Activated B cell treated with CpG ODN at 0.5 μM for 24 hours (primary cell): Measurements from ENCODE around the gene KHSRP. TPM values are rescaled to one million over a fixed set of nuclear protein-coding genes. Genes with fewer than 3 reads are reported as not detected.

ENCODE experiments used
- ATAC-seq: fragments of 200-7000 bp; cut with Tn5 transposase; one replicate; pipeline ENCODE4 v1.10.0; 2021; ENCODE audit warnings: low read depth, mild to moderate bottlenecking, moderate library complexity
- CTCF ChIA-PET: fragments of 350-600 bp; sonication (Branson Sonifier 250); formaldehyde crosslinking; loops from one replicate; lab custom pipeline; 2021; ENCODE audit warnings: antibody characterized with exemption; lab: Charles Lee
- POLR2A ChIA-PET: fragments of 350-600 bp; sonication (Branson Sonifier 250); formaldehyde crosslinking; loops from one replicate; lab custom pipeline; 2021; ENCODE audit warnings: antibody characterized with exemption; lab: Charles Lee
- DNase-seq: peaks from one replicate; pipeline ENCODE4 v3.0.0; 2022
- H3K27ac Mint-ChIP-seq: one replicate; pipeline ENCODE4 v1.8.0; 2020; ENCODE audit warnings: mixed read lengths
- H3K27me3 Mint-ChIP-seq: one replicate; pipeline ENCODE4 v1.8.0; 2021; ENCODE audit warnings: mixed read lengths
- H3K36me3 Mint-ChIP-seq: one replicate; pipeline ENCODE4 v1.8.0; 2021; ENCODE audit warnings: low read depth, mixed read lengths
- H3K4me1 Mint-ChIP-seq: one replicate; pipeline ENCODE4 v1.8.0; 2021; ENCODE audit warnings: mixed read lengths
- H3K4me3 Mint-ChIP-seq: one replicate; pipeline ENCODE4 v1.8.0; 2020; ENCODE audit warnings: mild to moderate bottlenecking, mixed read lengths
- H3K9me3 Mint-ChIP-seq: one replicate; pipeline ENCODE4 v1.8.0; 2020; ENCODE audit warnings: mixed read lengths
- intact Hi-C: fragments of 100-400 bp; cut with micrococcal nuclease; formaldehyde crosslinking; loops from one replicate; pipeline ENCODE4 v1.15.1; 2024
- total RNA-seq: library from RNA; stranded (reverse); gene quantifications from 2 replicates; pipeline ENCODE4 v1.2.3, GENCODE V29; 2022
- TF ChIP-seq, protein P1 (sequence below): fragments of 200-600 bp; IDR thresholded peaks from one replicate; pipeline ENCODE4 v1.8.0; 2022; ENCODE audit warnings: antibody characterized with exemption, mild to moderate bottlenecking

KHSRP gene
- total RNA-seq, 1 donor from 2014 or later = 251 TPM

DNA sequence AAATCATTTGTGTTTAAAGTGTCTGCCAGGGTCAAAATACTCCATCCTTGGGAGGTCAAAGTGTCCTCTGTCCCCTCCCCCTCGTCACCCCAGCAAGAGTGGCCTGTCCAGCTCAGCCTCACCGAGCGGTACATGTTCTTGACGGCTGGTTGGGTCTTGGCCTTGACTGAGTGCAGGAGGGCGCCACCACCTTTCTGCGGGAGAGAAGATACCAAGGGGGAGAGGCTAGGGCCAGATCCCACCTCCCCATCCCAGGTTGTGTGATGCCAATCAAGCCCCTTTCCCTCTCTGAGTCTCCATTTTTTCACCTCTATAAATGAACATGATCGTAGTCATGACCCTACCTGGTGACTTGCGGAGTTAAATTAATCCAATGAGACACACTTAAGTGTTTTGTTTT is 45.6 kb upstream of the KHSRP start:
- TF ChIP-seq, protein P1, sequence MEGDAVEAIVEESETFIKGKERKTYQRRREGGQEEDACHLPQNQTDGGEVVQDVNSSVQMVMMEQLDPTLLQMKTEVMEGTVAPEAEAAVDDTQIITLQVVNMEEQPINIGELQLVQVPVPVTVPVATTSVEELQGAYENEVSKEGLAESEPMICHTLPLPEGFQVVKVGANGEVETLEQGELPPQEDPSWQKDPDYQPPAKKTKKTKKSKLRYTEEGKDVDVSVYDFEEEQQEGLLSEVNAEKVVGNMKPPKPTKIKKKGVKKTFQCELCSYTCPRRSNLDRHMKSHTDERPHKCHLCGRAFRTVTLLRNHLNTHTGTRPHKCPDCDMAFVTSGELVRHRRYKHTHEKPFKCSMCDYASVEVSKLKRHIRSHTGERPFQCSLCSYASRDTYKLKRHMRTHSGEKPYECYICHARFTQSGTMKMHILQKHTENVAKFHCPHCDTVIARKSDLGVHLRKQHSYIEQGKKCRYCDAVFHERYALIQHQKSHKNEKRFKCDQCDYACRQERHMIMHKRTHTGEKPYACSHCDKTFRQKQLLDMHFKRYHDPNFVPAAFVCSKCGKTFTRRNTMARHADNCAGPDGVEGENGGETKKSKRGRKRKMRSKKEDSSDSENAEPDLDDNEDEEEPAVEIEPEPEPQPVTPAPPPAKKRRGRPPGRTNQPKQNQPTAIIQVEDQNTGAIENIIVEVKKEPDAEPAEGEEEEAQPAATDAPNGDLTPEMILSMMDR = no peak

DNA sequence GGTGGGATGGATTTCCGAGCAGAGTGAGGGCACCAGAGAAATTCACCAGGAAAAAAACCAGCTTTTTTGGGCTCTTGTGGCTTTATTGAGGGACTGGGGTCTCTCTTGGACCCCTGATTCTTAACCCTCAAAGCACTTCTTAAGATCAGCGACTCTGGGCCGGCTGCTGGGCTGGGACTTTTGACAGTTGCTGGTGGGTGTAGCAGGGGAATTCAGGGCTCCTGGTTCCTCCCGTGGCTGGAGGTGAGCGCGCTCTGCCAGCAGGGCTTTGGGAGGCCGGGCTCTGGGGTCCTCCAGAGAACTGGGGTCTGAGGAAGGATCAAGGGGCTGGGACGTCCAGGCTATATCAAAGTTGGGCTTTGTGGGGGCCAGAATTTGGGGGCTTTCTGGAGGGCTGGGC is 42.8 kb upstream of the KHSRP start:
- ATAC-seq = no peak
- Mint-ChIP-seq H3K36me3 (peaks cover 40% of the 10 kb centered on the region), H3K27ac (peak overlapping the region; percentile 32), H3K4me3 (no peak overlapping the region), H3K4me1 (peaks cover 18% of the 10 kb centered on the region), H3K9me3 (no peaks in the 10 kb centered on the region), H3K27me3 (peaks cover 3% of the 10 kb centered on the region)
- no peak for DNase-seq
- ChIA-PET POLR2A (interaction anchor here (0.6 to 1.2 kb wide), 4 partner anchors 14 to 1674 kb away, joined by 4 to 7 read pairs (median 6); partner anchors contain the start of gene DENND1C), CTCF (no interaction called here)
- intact Hi-C loops = no loop called here
- TF ChIP-seq, protein P1 = no peak

More for the DNA sequence above, 45.6 kb upstream of the KHSRP start:
- no peak overlapping the region for H3K4me3 Mint-ChIP-seq
- no peak for DNase-seq
- H3K27ac Mint-ChIP-seq = no peak overlapping the region
- no peaks in the 10 kb centered on the region for H3K27me3 Mint-ChIP-seq
- POLR2A ChIA-PET = no interaction called here
- CTCF ChIA-PET = no interaction called here
- no peak for ATAC-seq
- intact Hi-C loops = no loop called here
- no peaks in the 10 kb centered on the region for H3K9me3 Mint-ChIP-seq
- H3K36me3 Mint-ChIP-seq = peaks cover 55% of the 10 kb centered on the region
- H3K4me1 Mint-ChIP-seq = peaks cover 6% of the 10 kb centered on the region

DNA sequence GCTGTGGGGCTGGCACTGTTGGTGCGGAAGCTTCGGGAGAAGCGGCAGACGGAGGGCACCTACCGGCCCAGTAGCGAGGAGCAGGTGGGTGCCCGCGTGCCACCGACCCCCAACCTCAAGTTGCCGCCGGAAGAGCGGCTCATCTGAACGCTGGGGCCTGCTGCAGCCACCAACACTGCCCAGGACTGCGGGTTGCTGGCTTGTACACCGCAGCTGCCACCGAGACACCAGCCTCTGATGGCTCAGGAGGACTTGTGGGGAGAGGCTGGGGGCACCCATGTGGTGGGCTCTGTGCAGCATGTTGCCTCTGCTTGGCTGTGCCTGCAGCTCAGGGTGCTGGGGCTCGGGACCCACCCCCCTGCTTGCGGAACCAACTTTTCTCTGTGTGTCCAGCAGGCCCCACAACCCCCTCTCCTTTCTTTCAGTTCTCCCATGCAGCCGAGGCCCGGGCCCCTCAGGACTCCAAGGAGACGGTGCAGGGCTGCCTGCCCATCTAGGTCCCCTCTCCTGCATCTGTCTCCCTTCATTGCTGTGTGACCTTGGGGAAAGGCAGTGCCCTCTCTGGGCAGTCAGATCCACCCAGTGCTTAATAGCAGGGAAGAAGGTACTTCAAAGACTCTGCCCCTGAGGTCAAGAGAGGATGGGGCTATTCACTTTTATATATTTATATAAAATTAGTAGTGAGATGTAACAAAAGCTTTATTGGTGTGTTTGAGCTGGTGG is 42.1 kb upstream of the KHSRP start:
- Mint-ChIP-seq H3K27me3 (peaks cover 3% of the 10 kb centered on the region), H3K27ac (no peak overlapping the region), H3K36me3 (peaks cover 37% of the 10 kb centered on the region), H3K9me3 (no peaks in the 10 kb centered on the region), H3K4me3 (no peak overlapping the region), H3K4me1 (peaks cover 21% of the 10 kb centered on the region)
- ATAC-seq (no peak), DNase-seq (no peak)
- TF ChIP-seq, protein P1 = no peak
- POLR2A ChIA-PET = interaction anchor here (0.6 to 1.8 kb wide), 6 partner anchors 14 to 1674 kb away, joined by 4 to 7 read pairs (median 6); partner anchors contain the start of genes DENND1C and KHSRP
- intact Hi-C loops = no loop called here
- CTCF ChIA-PET = no interaction called here

DNA sequence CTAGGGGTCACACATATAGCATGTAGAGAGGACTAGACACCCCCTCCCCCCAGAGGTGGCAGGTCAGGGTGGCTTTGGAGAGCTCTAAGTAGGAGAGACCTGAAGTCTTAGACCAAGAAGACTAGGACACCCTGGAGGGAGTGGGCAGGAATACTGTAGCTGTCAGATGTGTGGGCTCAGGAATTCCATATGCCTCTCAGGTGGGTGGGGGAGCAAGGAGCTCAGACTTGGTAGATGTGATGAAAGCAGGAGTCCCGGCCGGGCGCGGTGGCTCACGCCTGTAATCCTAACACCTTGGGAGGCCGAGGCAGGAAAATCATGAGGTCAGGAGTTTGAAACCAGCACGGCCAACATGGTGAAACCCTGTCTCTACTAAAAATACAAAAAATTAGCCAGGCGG is 41.1 kb upstream of the KHSRP start:
- ATAC-seq = no peak
- H3K4me1 Mint-ChIP-seq = peaks cover 23% of the 10 kb centered on the region
- peak overlapping the region; percentile 73 for H3K4me3 Mint-ChIP-seq
- CTCF ChIA-PET = no interaction called here
- H3K9me3 Mint-ChIP-seq = no peaks in the 10 kb centered on the region
- TF ChIP-seq, protein P1 = no peak
- DNase-seq = no peak
- H3K27me3 Mint-ChIP-seq = peaks cover 3% of the 10 kb centered on the region
- intact Hi-C loops = no loop called here
- H3K27ac Mint-ChIP-seq = peak overlapping the region; percentile 51
- H3K36me3 Mint-ChIP-seq = peaks cover 28% of the 10 kb centered on the region
- POLR2A ChIA-PET = interaction anchor here (1.2 to 1.8 kb wide), 3 partner anchors 16 to 41 kb away, joined by 5 to 10 read pairs (median 7); partner anchors contain the start of genes DENND1C and KHSRP

DNA sequence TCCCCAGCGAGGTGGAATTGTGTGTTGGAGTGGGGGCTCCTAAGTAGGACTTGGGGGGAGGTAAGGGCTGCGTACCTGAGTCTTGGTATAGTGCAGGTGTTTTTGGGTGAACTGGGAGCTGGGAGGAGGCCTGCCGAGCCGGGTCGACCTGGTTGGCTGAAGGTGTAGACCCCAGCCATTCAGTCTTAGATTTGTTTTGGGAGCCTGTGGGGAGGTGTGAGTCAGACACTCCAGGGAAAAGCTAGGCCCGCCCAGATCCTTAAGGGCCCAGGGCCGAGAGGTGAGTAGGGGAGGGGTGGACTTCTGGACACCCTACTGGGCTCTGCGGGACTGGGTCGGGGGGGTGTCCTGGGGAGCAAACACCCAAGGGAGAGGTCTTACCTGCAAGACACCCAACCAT is 40.4 kb upstream of the KHSRP start:
- ATAC-seq (no peak), DNase-seq (no peak)
- Mint-ChIP-seq H3K27ac (peak overlapping the region; percentile 70), H3K9me3 (no peaks in the 10 kb centered on the region), H3K36me3 (peaks cover 26% of the 10 kb centered on the region), H3K4me3 (peak overlapping the region; percentile 73), H3K4me1 (peaks cover 27% of the 10 kb centered on the region), H3K27me3 (peaks cover 3% of the 10 kb centered on the region)
- intact Hi-C loops = no loop called here
- TF ChIP-seq, protein P1 = no peak
- ChIA-PET POLR2A (interaction anchor here (0.8 to 1.8 kb wide), 4 partner anchors 17 to 72 kb away, joined by 5 to 10 read pairs (median 8); partner anchors contain the start of genes DENND1C and KHSRP), CTCF (interaction anchor here (1.3 kb wide), 1 partner anchor 17 kb away, joined by 3 read pairs; the partner anchor contains the start of gene DENND1C)
